ENCODE data around the gene IFIT2. TPM values are rescaled to one million over a fixed set of nuclear protein-coding genes. Genes with fewer than 3 reads are reported as not detected.

The IFIT2 gene
- total and polyA plus RNA-seq, 4 donors: 4.8 to 5.5 (median 5.2) TPM

- Histone ChIP-seq H3K4me1 (ENCODE audit: control insufficient read depth in 4 of 4, insufficient read depth in 4 of 4, low read length in 3 of 4) (peaks cover 0 to 5% (median 2%) of the 10 kb centered on the region in 4 donors), H3K9me3 (ENCODE audit: control insufficient read depth in 4 of 4, low read length in 3 of 4) (no peaks in the 10 kb centered on the region), H3K9ac (ENCODE audit: low read depth in 1 of 2, low read length in 2 of 2) (no peak overlapping the region), H3K4me3 (ENCODE audit: low read depth in 1 of 3, low read length in 3 of 3) (no peak overlapping the region), H3K36me3 (ENCODE audit: control insufficient read depth in 4 of 4, insufficient read depth in 3 of 4, low read depth in 1 of 4, low read length in 3 of 4) (no peaks in the 10 kb centered on the region), H3K27ac (ENCODE audit: low read depth in 1 of 2, low read length in 2 of 2) (no peak overlapping the region), H3K27me3 (ENCODE audit: control insufficient read depth in 4 of 4, insufficient read depth in 4 of 4, low read length in 3 of 4) (no peaks in the 10 kb centered on the region)
- TF ChIP-seq YY1 (IDR thresholded peaks at IDR 0.05): no peak
- TF ChIP-seq MAX (IDR thresholded peaks at IDR 0.05): no peak
- TF ChIP-seq ZBTB33 (IDR thresholded peaks at IDR 0.05): no peak
- TF ChIP-seq JUND (IDR thresholded peaks at IDR 0.05): no peak
- no peak for TF ChIP-seq EGR1 (IDR thresholded peaks at IDR 0.05; ENCODE audit: low read depth in 2 of 2)
- TF ChIP-seq, protein P1, sequence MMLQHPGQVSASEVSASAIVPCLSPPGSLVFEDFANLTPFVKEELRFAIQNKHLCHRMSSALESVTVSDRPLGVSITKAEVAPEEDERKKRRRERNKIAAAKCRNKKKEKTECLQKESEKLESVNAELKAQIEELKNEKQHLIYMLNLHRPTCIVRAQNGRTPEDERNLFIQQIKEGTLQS (IDR thresholded peaks at IDR 0.05): no peak
- no peak for TF ChIP-seq HNF4G (IDR thresholded peaks at IDR 0.05)
- no peak for TF ChIP-seq RAD21 (IDR thresholded peaks at IDR 0.05)
- no peak for TF ChIP-seq SP1 (IDR thresholded peaks at IDR 0.05)
- TF ChIP-seq NR2F2 (IDR thresholded peaks at IDR 0.05): no peak
- TF ChIP-seq REST (IDR thresholded peaks at IDR 0.05): no peak
- no peak for TF ChIP-seq CTCF (IDR thresholded peaks at IDR 0.05; ENCODE audit: low read depth, low read length, missing input control)
- no peak for TF ChIP-seq RXRA (IDR thresholded peaks at IDR 0.05)
- no peak for TF ChIP-seq TAF1 (conservative IDR thresholded peaks at IDR 0.05)
- no peak for TF ChIP-seq HNF4A (conservative IDR thresholded peaks at IDR 0.05)
- TF ChIP-seq FOXA2 (IDR thresholded peaks at IDR 0.05): no peak
- DNase-seq (ENCODE audit: low spot score): no peak
- WGBS: 76% methylated on average over 2 of the region's 2 CpGs
These were observed 44.3 kb upstream of the IFIT2 start for GRCh38 chr10:89257581-89257980.

DNA sequence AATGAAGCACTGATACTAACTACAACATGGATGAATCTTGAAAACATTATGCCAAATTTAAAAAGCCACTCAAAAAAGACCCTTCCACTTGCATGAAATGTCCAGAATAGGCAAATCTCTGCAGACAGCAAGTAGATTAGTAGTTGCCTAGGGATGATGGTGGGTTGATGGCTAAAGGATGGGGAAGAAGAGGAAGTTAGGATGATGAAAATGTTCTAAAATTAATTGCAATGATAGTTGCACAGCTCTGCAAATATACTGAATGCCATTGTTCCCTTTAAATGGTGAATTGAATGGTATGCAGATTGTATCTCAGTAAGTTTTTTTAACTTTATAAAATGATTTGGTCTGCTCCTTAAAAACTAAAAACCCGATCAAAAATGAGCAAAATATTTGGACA is 43.0 kb upstream of the IFIT2 start:
- TF ChIP-seq FOXA1 (IDR thresholded peaks at IDR 0.05): no peak
- TF ChIP-seq RAD21 (IDR thresholded peaks at IDR 0.05): no peak
- no peak for TF ChIP-seq HNF4G (IDR thresholded peaks at IDR 0.05)
- no peak for TF ChIP-seq RXRA (IDR thresholded peaks at IDR 0.05)
- TF ChIP-seq FOXA2 (IDR thresholded peaks at IDR 0.05): no peak
- H3K27me3 ChIP-seq (ENCODE audit: control insufficient read depth in 4 of 4, insufficient read depth in 4 of 4, low read length in 3 of 4): no peaks in the 10 kb centered on the region
- no peaks in the 10 kb centered on the region for H3K36me3 ChIP-seq (ENCODE audit: control insufficient read depth in 4 of 4, insufficient read depth in 3 of 4, low read depth in 1 of 4, low read length in 3 of 4)
- no peak overlapping the region for H3K9ac ChIP-seq (ENCODE audit: low read depth in 1 of 2, low read length in 2 of 2)
- H3K4me3 ChIP-seq (ENCODE audit: low read depth in 1 of 3, low read length in 3 of 3): no peak overlapping the region
- H3K9me3 ChIP-seq (ENCODE audit: control insufficient read depth in 4 of 4, low read length in 3 of 4): no peaks in the 10 kb centered on the region
- WGBS: 91% methylated on average over 1 of the region's 1 CpG
- no peak for DNase-seq (ENCODE audit: low spot score)
- H3K4me1 ChIP-seq (ENCODE audit: control insufficient read depth in 4 of 4, insufficient read depth in 4 of 4, low read length in 3 of 4): peaks cover 0 to 5% (median 2%) of the 10 kb centered on the region in 4 donors
- no peak overlapping the region for H3K27ac ChIP-seq (ENCODE audit: low read depth in 1 of 2, low read length in 2 of 2)

Measured in liver (tissue), 9 donors.